ENCODE data around the gene TMEM270. TPM values are rescaled to one million over a fixed set of nuclear protein-coding genes. Genes with fewer than 3 reads are reported as not detected.

The TMEM270 gene
- total RNA-seq, 1 experiment from 2014 or later, result 0.28 TPM

- DNase-seq (ENCODE audit: low spot score), result peak; percentile 51
- TF ChIP-seq CTCF (IDR thresholded peaks at IDR 0.05) (peak; percentile 41), ZBTB21 (CRISPR knock-in tag; IDR thresholded peaks at IDR 0.05; ENCODE audit: borderline replicate concordance) (no peak)
- Mint-ChIP-seq H3K36me3 (no peaks in the 10 kb centered on the region), H3K4me3 (no peak overlapping the region), H3K27me3 (ENCODE audit: low read depth) (no peaks in the 10 kb centered on the region), H3K27ac (no peak overlapping the region), H3K9me3 (no peaks in the 10 kb centered on the region), H3K4me1 (peaks cover 10% of the 10 kb centered on the region)
- CTCF ChIA-PET, result interaction anchor here (2.1 kb wide), 1 partner anchor 161 kb away, joined by 15 read pairs; no protein-coding TSS in a partner anchor
- peak; percentile 55 for ATAC-seq
- POLR2A ChIA-PET, result interaction anchor here (0.6 kb wide), 1 partner anchor 536 kb away, joined by 3 read pairs; no protein-coding TSS in a partner anchor
Observed at GRCh38 chr7:73865738-73866445, 4.9 kb downstream of the TMEM270 start.

GRCh38 chr7:73866446-73866767 lies 5.4 kb downstream of the TMEM270 start:
- ChIA-PET POLR2A (no interaction called here), CTCF (no interaction called here)
- no peak for ATAC-seq
- no peak for TF ChIP-seq SMAD3 (CRISPR knock-in tag; IDR thresholded peaks at IDR 0.05; ENCODE audit: borderline replicate concordance)
- no peak for TF ChIP-seq TP53 (CRISPR knock-in tag; IDR thresholded peaks at IDR 0.05)
- no peak for TF ChIP-seq FOXK1 (CRISPR knock-in tag; IDR thresholded peaks at IDR 0.05)
- TF ChIP-seq ZSCAN18 (CRISPR knock-in tag; IDR thresholded peaks at IDR 0.05), result no peak
- TF ChIP-seq ZNF423 (CRISPR knock-in tag; IDR thresholded peaks at IDR 0.05), result no peak
- no peak for TF ChIP-seq NR2C2 (CRISPR knock-in tag; IDR thresholded peaks at IDR 0.05)
- no peak for TF ChIP-seq MLX (CRISPR knock-in tag; IDR thresholded peaks at IDR 0.05)
- TF ChIP-seq ATF1 (CRISPR knock-in tag; IDR thresholded peaks at IDR 0.05), result no peak
- no peak for TF ChIP-seq SOX15 (CRISPR knock-in tag; IDR thresholded peaks at IDR 0.05)
- TF ChIP-seq CBFB (CRISPR knock-in tag; IDR thresholded peaks at IDR 0.05; ENCODE audit: low read depth), result no peak
- no peak for TF ChIP-seq GABPB1 (CRISPR knock-in tag; IDR thresholded peaks at IDR 0.05)
- no peak for TF ChIP-seq USF2 (CRISPR knock-in tag; IDR thresholded peaks at IDR 0.05)
- no peak for TF ChIP-seq E2F1 (CRISPR knock-in tag; IDR thresholded peaks at IDR 0.05)
- peaks cover 14% of the 10 kb centered on the region for H3K4me1 Mint-ChIP-seq
- H3K27ac Mint-ChIP-seq, result no peak overlapping the region
- no peak for DNase-seq (ENCODE audit: low spot score)
- no peaks in the 10 kb centered on the region for H3K36me3 Mint-ChIP-seq
- no peak overlapping the region for H3K4me3 Mint-ChIP-seq
- no peaks in the 10 kb centered on the region for H3K9me3 Mint-ChIP-seq
- H3K27me3 Mint-ChIP-seq (ENCODE audit: low read depth), result no peaks in the 10 kb centered on the region

- ATAC-seq, result 0 out of 2 replicates have a peak, but pooled peaks have one; percentile 13
- Mint-ChIP-seq H3K27me3 (ENCODE audit: low read depth) (no peaks in the 10 kb centered on the region), H3K36me3 (no peaks in the 10 kb centered on the region), H3K4me3 (no peak overlapping the region), H3K9me3 (no peaks in the 10 kb centered on the region), H3K27ac (no peak overlapping the region), H3K4me1 (peaks cover 15% of the 10 kb centered on the region)
- no peak for DNase-seq (ENCODE audit: low spot score)
- ChIA-PET CTCF (interaction anchor here (0.9 to 4.7 kb wide), 8 partner anchors 102 to 532 kb away, joined by 3 to 36 read pairs (median 4); no protein-coding TSS in a partner anchor), POLR2A (no interaction called here)
- TF ChIP-seq FOXK1 (CRISPR knock-in tag; IDR thresholded peaks at IDR 0.05) (no peak), AFF4 (CRISPR knock-in tag; IDR thresholded peaks at IDR 0.05; ENCODE audit: borderline replicate concordance) (no peak), ATF3 (CRISPR knock-in tag; conservative IDR thresholded peaks at IDR 0.05) (no peak), NFYB (CRISPR knock-in tag; conservative IDR thresholded peaks at IDR 0.05; ENCODE audit: low read depth) (no peak), E2F5 (CRISPR knock-in tag; IDR thresholded peaks at IDR 0.05) (no peak)
Observed at GRCh38 chr7:73869011-73869798, 8.2 kb downstream of the TMEM270 start.

Measured in WTC11 (cell line).